Embryonic facial prominence (tissue), 1 donor: ENCODE results near the gene SLC39A9.
"Not testable (repeated sequence)": the region's sequence is repeated elsewhere in the genome, so short reads cannot be mapped to it uniquely, and the experiment has no call there.

Experiments used
- DNase-seq: peaks from one replicate; pipeline ENCODE4 v3.0.0-alpha.2; 2016; ENCODE audit errors: extremely low spot score

The SLC39A9 gene

GRCh38 chr14:69368381-69368780 is 30.1 kb upstream of the SLC39A9 start:
- no peak for DNase-seq

- DNase-seq, result no peak
These were observed 28.4 kb upstream of the SLC39A9 start for GRCh38 chr14:69370061-69370460.

GRCh38 chr14:69372146-69372545 is 26.3 kb upstream of the SLC39A9 start:
- DNase-seq, result no peak

- DNase-seq, result no peak
These were observed 25.4 kb upstream of the SLC39A9 start for GRCh38 chr14:69373104-69373503.

GRCh38 chr14:69374235-69374634 is 24.3 kb upstream of the SLC39A9 start:
- no peak for DNase-seq

GRCh38 chr14:69375182-69375581 is 23.3 kb upstream of the SLC39A9 start:
- no peak for DNase-seq

GRCh38 chr14:69375722-69376121 is 22.8 kb upstream of the SLC39A9 start:
- no peak for DNase-seq

GRCh38 chr14:69376439-69376838 is 22.1 kb upstream of the SLC39A9 start:
- no peak for DNase-seq

- no peak for DNase-seq
These were observed 20.2 kb upstream of the SLC39A9 start for GRCh38 chr14:69378274-69378673.

GRCh38 chr14:69387311-69387710 is 11.2 kb upstream of the SLC39A9 start:
- no peak for DNase-seq

GRCh38 chr14:69391400-69391799 is 7.1 kb upstream of the SLC39A9 start:
- not testable (repeated sequence) for DNase-seq

- DNase-seq, result no peak
These were observed 6.0 kb upstream of the SLC39A9 start for GRCh38 chr14:69392481-69392880.

- no peak for DNase-seq
These were observed 2.6 kb upstream of the SLC39A9 start for GRCh38 chr14:69395929-69396328.

- DNase-seq, result no peak
These were observed 322 bp downstream of the SLC39A9 start for GRCh38 chr14:69398818-69399210.

GRCh38 chr14:69399750-69400149 is 1.3 kb downstream of the SLC39A9 start:
- DNase-seq, result no peak

GRCh38 chr14:69400154-69400553 is 1.7 kb downstream of the SLC39A9 start:
- DNase-seq, result no peak

- no peak for DNase-seq
These were observed 3.3 kb downstream of the SLC39A9 start for GRCh38 chr14:69401841-69402240.

GRCh38 chr14:69404478-69404877 is 6.0 kb downstream of the SLC39A9 start:
- no peak for DNase-seq

GRCh38 chr14:69404883-69405282 is 6.4 kb downstream of the SLC39A9 start:
- no peak for DNase-seq

GRCh38 chr14:69405762-69406161 is 7.3 kb downstream of the SLC39A9 start:
- DNase-seq, result no peak

GRCh38 chr14:69408331-69408960 is 10.0 kb downstream of the SLC39A9 start:
- no peak for DNase-seq

GRCh38 chr14:69413483-69413882 is 15.0 kb downstream of the SLC39A9 start:
- no peak for DNase-seq

- DNase-seq, result not testable (repeated sequence)
These were observed 17.6 kb downstream of the SLC39A9 start for GRCh38 chr14:69416087-69416486.

- no peak for DNase-seq
These were observed 24.8 kb downstream of the SLC39A9 start for GRCh38 chr14:69423279-69423678.
